Vagina (tissue), 2 donors: ENCODE results near the gene TACR1. TPM values are rescaled to one million over a fixed set of nuclear protein-coding genes. Genes with fewer than 3 reads are reported as not detected.
"Not testable (repeated sequence)": the region's sequence is repeated elsewhere in the genome, so short reads cannot be mapped to it uniquely, and the experiment has no call there.

ENCODE experiments used
- DNase-seq, 2 donors: peaks; one replicate each; pipeline ENCODE4 v3.0.0-alpha.2; 2017; ENCODE audit errors: extremely low spot score in 2 of 2
- H3K27ac ChIP-seq: fragments of 200-600 bp; sonication (generic); one replicate; pipeline ENCODE4 v1.5.1; 2019
- H3K27me3 ChIP-seq: fragments of 200-600 bp; sonication (generic); one replicate; pipeline ENCODE4 v1.5.1; 2019
- H3K36me3 ChIP-seq, 2 donors: fragments of 200-600 bp; sonication (generic); one replicate each; pipeline ENCODE4 v1.5.1; 2017 to 2019
- H3K4me1 ChIP-seq: fragments of 200-600 bp; sonication (generic); one replicate; pipeline ENCODE4 v1.5.1; 2019
- H3K4me3 ChIP-seq, 2 donors: fragments of 200-600 bp; sonication (generic); 1 replicate in 1 of 2; 2 replicates in 1 of 2; pipeline ENCODE4 v1.5.1; 2016 to 2019
- H3K9me3 ChIP-seq: fragments of 200-600 bp; sonication (generic); one replicate; pipeline ENCODE4 v1.5.1; 2019
- POLR2A ChIP-seq, 2 donors: fragments of 450-650 bp; IDR thresholded peaks; one replicate each; pipeline ENCODE4 v1.6.1; 2017; ENCODE audit warnings: antibody characterized with exemption in 2 of 2, mild to moderate bottlenecking in 2 of 2, moderate library complexity in 2 of 2
- POLR2AphosphoS5 ChIP-seq, 2 donors: sonication (generic); formaldehyde crosslinking; IDR thresholded peaks; one replicate each; pipeline ENCODE4 v1.9.0; 2017; ENCODE audit warnings: antibody characterized with exemption in 2 of 2, mild to moderate bottlenecking in 2 of 2, low read depth in 1 of 2; ENCODE audit not compliant: insufficient read depth in 1 of 2
- intact Hi-C: fragments of 100-400 bp; cut with DNase I; formaldehyde crosslinking; loops from one replicate; pipeline ENCODE4 v1.15.1; 2023
- total RNA-seq: library from RNA; depleted of rRNA; stranded (reverse); fragments of >200 nt; gene quantifications from one replicate; pipeline ENCODE4 v1.2.3, GENCODE V29; 2016
- TF ChIP-seq, protein P1 (sequence below), 3 experiments: fragments of 450-650 bp in 2 of 3; fragments of 200-600 bp in 1 of 3; sonication (generic) in 1 of 3; IDR thresholded peaks; one replicate each; pipeline ENCODE4 v1.5.1; 2017 to 2019; ENCODE audit warnings: antibody characterized with exemption in 3 of 3, mild to moderate bottlenecking in 2 of 3, moderate library complexity in 2 of 3

The TACR1 gene
- total RNA-seq, 1 donor from 2014 or later: 8.3 TPM

DNA sequence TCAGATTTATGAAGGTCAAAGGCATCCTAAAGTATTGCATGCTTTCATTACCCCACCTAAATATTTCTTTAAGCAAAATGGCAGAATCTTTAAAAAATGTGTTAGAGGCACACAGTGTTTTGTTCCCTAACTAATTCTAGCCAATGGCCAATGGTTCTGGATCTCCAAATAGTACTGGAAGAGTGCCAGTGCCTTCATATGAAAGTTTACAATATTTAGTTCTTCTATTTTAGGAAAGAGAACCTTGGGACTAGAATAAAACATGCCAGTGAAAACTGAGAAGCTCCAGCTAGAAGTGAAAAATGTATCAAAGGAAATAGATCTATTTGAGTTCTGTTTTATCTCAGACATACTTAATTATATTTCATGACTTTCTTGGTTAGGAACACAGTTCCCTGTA lies 37.1 kb downstream of the TACR1 start:
- intact Hi-C loops: no loop called here
- H3K9me3 ChIP-seq: no peaks in the 10 kb centered on the region
- H3K27me3 ChIP-seq: no peaks in the 10 kb centered on the region
- H3K4me1 ChIP-seq: no peaks in the 10 kb centered on the region
- H3K4me3 ChIP-seq: no peak overlapping the region
- H3K36me3 ChIP-seq: no peaks in the 10 kb centered on the region
- DNase-seq: no peak
- TF ChIP-seq POLR2A (IDR thresholded peaks at IDR 0.05): no peak
- TF ChIP-seq POLR2AphosphoS5 (IDR thresholded peaks at IDR 0.05; ENCODE audit: insufficient read depth in 1 of 2, low read depth in 1 of 2): no peak
- TF ChIP-seq, protein P1, sequence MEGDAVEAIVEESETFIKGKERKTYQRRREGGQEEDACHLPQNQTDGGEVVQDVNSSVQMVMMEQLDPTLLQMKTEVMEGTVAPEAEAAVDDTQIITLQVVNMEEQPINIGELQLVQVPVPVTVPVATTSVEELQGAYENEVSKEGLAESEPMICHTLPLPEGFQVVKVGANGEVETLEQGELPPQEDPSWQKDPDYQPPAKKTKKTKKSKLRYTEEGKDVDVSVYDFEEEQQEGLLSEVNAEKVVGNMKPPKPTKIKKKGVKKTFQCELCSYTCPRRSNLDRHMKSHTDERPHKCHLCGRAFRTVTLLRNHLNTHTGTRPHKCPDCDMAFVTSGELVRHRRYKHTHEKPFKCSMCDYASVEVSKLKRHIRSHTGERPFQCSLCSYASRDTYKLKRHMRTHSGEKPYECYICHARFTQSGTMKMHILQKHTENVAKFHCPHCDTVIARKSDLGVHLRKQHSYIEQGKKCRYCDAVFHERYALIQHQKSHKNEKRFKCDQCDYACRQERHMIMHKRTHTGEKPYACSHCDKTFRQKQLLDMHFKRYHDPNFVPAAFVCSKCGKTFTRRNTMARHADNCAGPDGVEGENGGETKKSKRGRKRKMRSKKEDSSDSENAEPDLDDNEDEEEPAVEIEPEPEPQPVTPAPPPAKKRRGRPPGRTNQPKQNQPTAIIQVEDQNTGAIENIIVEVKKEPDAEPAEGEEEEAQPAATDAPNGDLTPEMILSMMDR (IDR thresholded peaks at IDR 0.05): no peak
- H3K27ac ChIP-seq: no peak overlapping the region

DNA sequence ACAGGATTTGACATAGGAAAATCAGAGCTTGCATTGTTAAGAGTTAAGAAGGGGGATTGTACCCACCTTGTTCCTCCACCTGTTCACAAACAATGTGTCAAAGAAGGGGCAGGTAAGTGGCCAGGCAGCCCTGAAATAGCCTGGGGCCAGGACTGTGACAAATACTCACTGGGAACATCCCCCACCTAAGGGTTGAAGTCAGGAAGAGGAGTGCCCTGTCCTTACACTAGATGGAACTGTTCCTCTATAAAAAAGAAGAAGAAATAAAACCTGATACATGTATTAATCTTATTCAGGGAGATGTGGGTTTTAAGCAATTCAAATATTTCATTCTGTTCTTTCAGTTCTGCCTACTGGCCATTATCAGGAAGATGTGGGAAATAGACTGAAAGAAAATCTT lies 41.9 kb downstream of the TACR1 start:
- no peak overlapping the region for H3K27ac ChIP-seq
- H3K4me3 ChIP-seq: no peak overlapping the region
- no peaks in the 10 kb centered on the region for H3K4me1 ChIP-seq
- no peaks in the 10 kb centered on the region for H3K9me3 ChIP-seq
- TF ChIP-seq POLR2AphosphoS5 (IDR thresholded peaks at IDR 0.05; ENCODE audit: insufficient read depth in 1 of 2, low read depth in 1 of 2) (no peak), POLR2A (IDR thresholded peaks at IDR 0.05) (no peak)
- TF ChIP-seq, protein P1 (IDR thresholded peaks at IDR 0.05): no peak
- no peaks in the 10 kb centered on the region for H3K36me3 ChIP-seq
- H3K27me3 ChIP-seq: no peaks in the 10 kb centered on the region
- intact Hi-C loops: no loop called here
- DNase-seq: no peak

DNA sequence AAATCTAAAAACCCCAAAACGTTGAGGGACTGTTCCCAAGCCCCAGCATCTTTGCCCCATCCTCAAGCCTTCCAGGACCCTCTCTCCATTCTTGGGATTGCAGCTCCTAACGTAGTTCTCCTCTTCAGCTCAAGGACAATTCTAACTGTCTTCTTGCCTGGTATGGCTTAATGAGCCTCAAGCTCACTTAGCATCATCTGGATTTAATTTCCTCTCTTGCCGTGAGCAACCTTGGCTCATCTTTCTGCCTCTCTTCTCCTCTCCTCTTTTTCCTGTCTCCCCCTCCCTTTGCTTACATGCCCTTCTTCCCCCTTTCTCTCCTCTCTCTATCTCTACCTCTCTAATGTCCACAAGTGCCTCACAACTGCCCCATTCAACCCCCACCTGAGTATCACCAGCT lies 44.2 kb downstream of the TACR1 start:
- intact Hi-C loops: no loop called here
- DNase-seq: no peak

DNA sequence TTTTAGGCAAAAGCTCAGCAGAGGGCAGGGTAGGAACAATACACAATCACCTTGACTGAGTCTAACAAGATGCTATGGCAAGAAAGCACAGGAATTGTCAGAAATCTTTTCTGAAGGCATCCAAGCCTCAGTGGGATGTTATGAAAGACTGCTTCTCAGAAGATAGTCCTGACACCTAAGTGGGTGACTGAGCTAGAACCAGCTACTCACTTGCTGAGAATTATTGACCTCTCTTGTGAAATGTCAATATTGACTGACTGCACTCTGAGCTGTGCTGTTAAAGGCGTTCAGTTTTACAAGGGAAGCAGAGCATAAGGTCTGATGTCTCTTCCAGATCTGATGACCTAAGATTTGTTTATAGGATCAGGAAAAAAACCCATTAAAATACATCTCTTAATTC lies 46.1 kb downstream of the TACR1 start:
- Histone ChIP-seq H3K27me3 (no peaks in the 10 kb centered on the region), H3K9me3 (no peaks in the 10 kb centered on the region), H3K4me1 (no peaks in the 10 kb centered on the region), H3K27ac (no peak overlapping the region), H3K36me3 (no peaks in the 10 kb centered on the region), H3K4me3 (no peak overlapping the region)
- no peak for DNase-seq
- TF ChIP-seq POLR2A (IDR thresholded peaks at IDR 0.05): no peak
- no peak for TF ChIP-seq POLR2AphosphoS5 (IDR thresholded peaks at IDR 0.05; ENCODE audit: insufficient read depth in 1 of 2, low read depth in 1 of 2)
- TF ChIP-seq, protein P1 (IDR thresholded peaks at IDR 0.05): no peak
- intact Hi-C loops: no loop called here

More for the DNA sequence above, 44.2 kb downstream of the TACR1 start:
- Histone ChIP-seq H3K4me1 (no peaks in the 10 kb centered on the region), H3K27me3 (no peaks in the 10 kb centered on the region), H3K4me3 (no peak overlapping the region), H3K36me3 (no peaks in the 10 kb centered on the region), H3K27ac (no peak overlapping the region), H3K9me3 (no peaks in the 10 kb centered on the region)
- TF ChIP-seq, protein P1 (IDR thresholded peaks at IDR 0.05): no peak
- TF ChIP-seq POLR2AphosphoS5 (IDR thresholded peaks at IDR 0.05; ENCODE audit: insufficient read depth in 1 of 2, low read depth in 1 of 2) (no peak), POLR2A (IDR thresholded peaks at IDR 0.05) (no peak)

DNA sequence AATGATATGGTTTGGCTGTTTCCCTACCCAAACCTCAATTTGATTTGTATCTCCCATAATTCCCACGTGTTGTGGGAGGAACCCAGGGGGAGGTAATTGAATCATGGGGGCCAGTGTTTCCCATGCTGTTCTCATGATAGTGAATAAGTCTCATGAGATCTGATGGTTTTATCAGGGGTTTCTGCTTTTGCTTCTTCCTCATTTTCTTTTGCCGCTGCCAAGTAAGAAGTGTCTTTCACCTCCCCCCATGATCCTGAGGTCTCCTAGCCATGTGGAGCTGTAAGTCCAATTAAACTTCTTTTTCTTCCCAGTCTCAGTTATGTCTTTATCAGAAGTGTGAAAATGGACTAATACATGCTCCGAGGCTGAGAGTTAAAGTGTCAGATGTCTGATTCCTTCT lies 47.1 kb downstream of the TACR1 start:
- H3K36me3 ChIP-seq, H3K27ac ChIP-seq, H3K27me3 ChIP-seq, H3K4me1 ChIP-seq, intact Hi-C loops, H3K9me3 ChIP-seq, H3K4me3 ChIP-seq, DNase-seq: not testable (repeated sequence)

DNA sequence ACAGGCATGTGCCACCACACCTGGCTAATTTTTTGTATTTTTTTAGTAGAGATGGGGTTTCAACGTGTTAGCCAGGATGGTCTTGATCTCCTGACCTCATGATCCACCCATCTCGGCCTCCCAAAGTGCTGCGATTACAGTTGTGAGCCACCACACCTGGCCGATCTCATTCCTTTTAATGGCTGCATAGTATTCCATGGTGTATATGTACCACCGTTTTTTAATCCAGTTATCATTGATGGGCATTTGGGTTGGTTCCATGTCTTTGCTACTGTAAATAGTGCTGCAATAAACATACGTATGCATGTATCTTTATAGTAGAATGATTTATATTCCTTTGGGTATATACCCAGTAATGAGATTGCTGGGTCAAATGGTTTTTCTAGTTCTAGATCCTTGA lies 51.4 kb downstream of the TACR1 start:
- H3K27ac ChIP-seq, H3K9me3 ChIP-seq, H3K4me3 ChIP-seq, DNase-seq, H3K4me1 ChIP-seq, H3K27me3 ChIP-seq, intact Hi-C loops, H3K36me3 ChIP-seq: not testable (repeated sequence)
